ENCODE data around the gene CAPZA1.

DNA sequence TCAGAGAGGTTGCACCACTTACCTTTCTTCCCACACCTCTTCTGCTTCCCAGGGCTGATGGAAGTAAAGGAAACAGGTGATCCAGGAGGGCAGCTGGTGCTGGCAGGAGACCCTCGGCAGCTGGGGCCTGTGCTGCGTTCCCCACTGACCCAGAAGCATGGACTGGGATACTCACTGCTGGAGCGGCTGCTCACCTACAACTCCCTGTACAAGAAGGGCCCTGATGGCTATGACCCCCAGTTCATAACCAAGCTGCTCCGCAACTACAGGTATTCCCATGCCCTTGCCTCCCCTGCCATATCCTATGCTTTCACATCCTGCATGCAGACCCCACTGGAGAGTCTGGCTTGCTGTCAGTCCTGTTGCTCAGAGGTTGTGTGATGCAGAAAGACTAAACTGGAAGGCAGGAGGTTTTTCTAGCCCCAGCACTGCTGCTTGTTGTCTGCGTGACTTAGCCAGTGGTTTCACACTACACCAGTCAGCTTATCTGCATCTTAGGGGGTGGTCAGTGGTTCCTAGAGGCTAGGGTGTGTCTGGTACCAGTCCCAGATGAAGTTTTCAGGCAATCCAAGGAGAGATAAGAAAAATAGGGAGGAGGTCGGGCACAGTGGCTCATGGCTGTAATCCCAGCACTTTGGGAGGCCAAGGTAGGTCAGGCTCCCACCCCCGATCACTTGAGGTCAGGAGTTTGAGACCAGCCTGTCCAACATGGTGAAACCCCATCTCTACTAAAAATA, 77.1 kb downstream of the CAPZA1 start:
- TF ChIP-seq, protein P1, sequence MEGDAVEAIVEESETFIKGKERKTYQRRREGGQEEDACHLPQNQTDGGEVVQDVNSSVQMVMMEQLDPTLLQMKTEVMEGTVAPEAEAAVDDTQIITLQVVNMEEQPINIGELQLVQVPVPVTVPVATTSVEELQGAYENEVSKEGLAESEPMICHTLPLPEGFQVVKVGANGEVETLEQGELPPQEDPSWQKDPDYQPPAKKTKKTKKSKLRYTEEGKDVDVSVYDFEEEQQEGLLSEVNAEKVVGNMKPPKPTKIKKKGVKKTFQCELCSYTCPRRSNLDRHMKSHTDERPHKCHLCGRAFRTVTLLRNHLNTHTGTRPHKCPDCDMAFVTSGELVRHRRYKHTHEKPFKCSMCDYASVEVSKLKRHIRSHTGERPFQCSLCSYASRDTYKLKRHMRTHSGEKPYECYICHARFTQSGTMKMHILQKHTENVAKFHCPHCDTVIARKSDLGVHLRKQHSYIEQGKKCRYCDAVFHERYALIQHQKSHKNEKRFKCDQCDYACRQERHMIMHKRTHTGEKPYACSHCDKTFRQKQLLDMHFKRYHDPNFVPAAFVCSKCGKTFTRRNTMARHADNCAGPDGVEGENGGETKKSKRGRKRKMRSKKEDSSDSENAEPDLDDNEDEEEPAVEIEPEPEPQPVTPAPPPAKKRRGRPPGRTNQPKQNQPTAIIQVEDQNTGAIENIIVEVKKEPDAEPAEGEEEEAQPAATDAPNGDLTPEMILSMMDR (IDR thresholded peaks at IDR 0.05; ENCODE audit: insufficient read depth, low read depth, low read length), result no peak
- TF ChIP-seq EZH2 (IDR thresholded peaks at IDR 0.05; ENCODE audit: insufficient read depth, low read length), result no peak
